H9 (cell line): ENCODE measurements around the gene APOBEC3G. TPM values are rescaled to one million over a fixed set of nuclear protein-coding genes. Genes with fewer than 3 reads are reported as not detected.
A peak's percentile ranks its signal among the peaks of the same experiment; 100 is the strongest.

Experiments used
- DNase-seq: peaks from one replicate; pipeline ENCODE4 v3.0.0-alpha.2; 2017
- H2AFZ ChIP-seq: one replicate; pipeline ENCODE4 v1.6.1; 2013; ENCODE audit warnings: mild to moderate bottlenecking, low read length, control low read depth, moderate library complexity
- H2AK5ac ChIP-seq: 2 replicates; pipeline ENCODE4 v1.6.1; 2013; ENCODE audit warnings: low read length, control low read depth, mixed read lengths; ENCODE audit not compliant: insufficient read length
- H2BK120ac ChIP-seq: one replicate; pipeline ENCODE4 v1.6.1; 2013; ENCODE audit warnings: low read depth, mild to moderate bottlenecking, low read length, control low read depth, inconsistent platforms; ENCODE audit not compliant: poor library complexity, severe bottlenecking
- H2BK12ac ChIP-seq: 2 replicates; pipeline ENCODE4 v1.6.1; 2013; ENCODE audit warnings: low read length, control low read depth, mixed read lengths, low read depth; ENCODE audit not compliant: insufficient read length
- H2BK15ac ChIP-seq: 2 replicates; pipeline ENCODE4 v1.6.1; 2013; ENCODE audit warnings: low read depth, low read length, control low read depth
- H2BK20ac ChIP-seq: one replicate; pipeline ENCODE4 v1.6.1; 2013; ENCODE audit warnings: low read depth, mild to moderate bottlenecking, low read length, control low read depth, inconsistent platforms; ENCODE audit not compliant: poor library complexity, severe bottlenecking
- H2BK5ac ChIP-seq: 2 replicates; pipeline ENCODE4 v1.6.1; 2013; ENCODE audit warnings: low read length, control low read depth, mixed read lengths; ENCODE audit not compliant: insufficient read length
- H3K14ac ChIP-seq: 2 replicates; pipeline ENCODE4 v1.6.1; 2013; ENCODE audit warnings: low read length, control low read depth; ENCODE audit not compliant: insufficient read depth
- H3K18ac ChIP-seq: 2 replicates; pipeline ENCODE4 v1.6.1; 2013; ENCODE audit warnings: low read depth, mild to moderate bottlenecking, mixed read lengths, low read length, control low read depth; ENCODE audit not compliant: insufficient read length
- H3K23ac ChIP-seq: 2 replicates; pipeline ENCODE4 v1.6.1; 2013; ENCODE audit warnings: low read length, control low read depth, mixed read lengths, low read depth; ENCODE audit not compliant: insufficient read length
- H3K23me2 ChIP-seq: 2 replicates; pipeline ENCODE4 v1.6.1; 2013; ENCODE audit warnings: low read depth, mild to moderate bottlenecking, mixed read lengths, low read length, control low read depth; ENCODE audit not compliant: insufficient read length, poor library complexity, severe bottlenecking
- H3K27ac ChIP-seq: 2 replicates; pipeline ENCODE4 v1.5.1; 2013; ENCODE audit warnings: low read length, control low read depth, mixed read lengths, low read depth; ENCODE audit not compliant: insufficient read length
- H3K27me3 ChIP-seq: 2 replicates; pipeline ENCODE4 v1.6.1; 2013; ENCODE audit warnings: low read length, control low read depth, inconsistent platforms; ENCODE audit not compliant: insufficient read depth
- H3K4ac ChIP-seq: 2 replicates; pipeline ENCODE4 v1.6.1; 2013; ENCODE audit warnings: low read depth, mild to moderate bottlenecking, control low read depth, inconsistent platforms, low read length, moderate library complexity
- H3K4me1 ChIP-seq: 2 replicates; pipeline ENCODE4 v1.6.1; 2013; ENCODE audit warnings: low read length, control low read depth, inconsistent platforms; ENCODE audit not compliant: insufficient read depth
- H3K4me2 ChIP-seq: 2 replicates; pipeline ENCODE4 v1.6.1; 2013; ENCODE audit warnings: low read length, control low read depth, mixed read lengths; ENCODE audit not compliant: insufficient read length, insufficient read depth
- H3K56ac ChIP-seq: 2 replicates; pipeline ENCODE4 v1.6.1; 2013; ENCODE audit warnings: low read depth, mild to moderate bottlenecking, mixed read lengths, low read length, control low read depth; ENCODE audit not compliant: insufficient read length
- H3K79me1 ChIP-seq: 2 replicates; pipeline ENCODE4 v1.6.1; 2013; ENCODE audit warnings: low read depth, mild to moderate bottlenecking, moderate library complexity, low read length, control low read depth, inconsistent platforms; ENCODE audit not compliant: insufficient read depth, poor library complexity, severe bottlenecking
- H3K79me2 ChIP-seq: 2 replicates; pipeline ENCODE4 v1.6.1; 2013; ENCODE audit warnings: low read length, control low read depth, inconsistent platforms; ENCODE audit not compliant: insufficient read depth
- H3K9ac ChIP-seq: 2 replicates; pipeline ENCODE4 v1.6.1; 2013; ENCODE audit warnings: low read length, control low read depth, mixed read lengths; ENCODE audit not compliant: insufficient read length; ENCODE audit errors: extremely low read depth
- H3K9me3 ChIP-seq: one replicate; pipeline ENCODE4 v1.6.1; 2013; ENCODE audit warnings: low read depth, low read length, inconsistent platforms; ENCODE audit not compliant: control insufficient read depth
- H3T11ph ChIP-seq: one replicate; pipeline ENCODE4 v1.6.1; 2013; ENCODE audit warnings: mild to moderate bottlenecking, low read length, control low read depth, inconsistent platforms
- H4K20me1 ChIP-seq: one replicate; pipeline ENCODE4 v1.6.1; 2013; ENCODE audit not compliant: control insufficient read depth, insufficient read length, insufficient read depth
- H4K5ac ChIP-seq: 2 replicates; pipeline ENCODE4 v1.6.1; 2013; ENCODE audit warnings: low read depth, mild to moderate bottlenecking, mixed read lengths, low read length, control low read depth; ENCODE audit not compliant: insufficient read length
- H4K8ac ChIP-seq: replicated peaks from 2 replicates; pipeline ENCODE4 v1.6.1; 2013; ENCODE audit warnings: low read length, control low read depth, mixed read lengths, low read depth; ENCODE audit not compliant: insufficient read length
- H4K91ac ChIP-seq: 2 replicates; pipeline ENCODE4 v1.6.1; 2013; ENCODE audit warnings: low read depth, mild to moderate bottlenecking, moderate library complexity, mixed read lengths, low read length, control low read depth; ENCODE audit not compliant: insufficient read length
- H3K27ac Mint-ChIP-seq, 3 experiments: 2 replicates in 2 of 3; 3 replicates in 1 of 3; pipeline ENCODE4 v1.8.0; 2020 to 2021; ENCODE audit warnings: mixed read lengths in 3 of 3, mild to moderate bottlenecking in 1 of 3, moderate library complexity in 1 of 3
- H3K27me3 Mint-ChIP-seq: 2 replicates; pipeline ENCODE4 v1.8.0; 2021; ENCODE audit warnings: low read depth, mild to moderate bottlenecking, moderate library complexity, mixed read lengths
- H3K36me3 Mint-ChIP-seq, 3 experiments: 2 replicates in 2 of 3; 3 replicates in 1 of 3; pipeline ENCODE4 v1.8.0; 2020 to 2021; ENCODE audit warnings: low read depth in 3 of 3, mixed read lengths in 3 of 3; ENCODE audit not compliant: insufficient read depth in 1 of 3
- H3K4me1 Mint-ChIP-seq, 2 experiments: 2 replicates each; pipeline ENCODE4 v1.8.0; 2020; ENCODE audit warnings: mixed read lengths in 2 of 2
- H3K4me3 Mint-ChIP-seq, 2 experiments: 2 replicates in 1 of 2; 3 replicates in 1 of 2; pipeline ENCODE4 v1.8.0; 2020 to 2021; ENCODE audit warnings: mild to moderate bottlenecking in 2 of 2, mixed read lengths in 2 of 2, moderate library complexity in 1 of 2
- H3K9me3 Mint-ChIP-seq, 2 experiments: 2 replicates in 1 of 2; 3 replicates in 1 of 2; pipeline ENCODE4 v1.8.0; 2020; ENCODE audit warnings: mild to moderate bottlenecking in 2 of 2, mixed read lengths in 2 of 2, moderate library complexity in 1 of 2
- CTCF ChIP-seq: fragments of 200-600 bp; sonication (generic); conservative IDR thresholded peaks from 3 replicates; pipeline ENCODE4 v1.8.0; 2021; ENCODE audit warnings: antibody characterized with exemption, mild to moderate bottlenecking
- WGBS: extraction: QIAGEN DNeasy Blood & Tissue Kit; methylation state at CpG from one replicate; pipeline ENCODE4 v1.1.7; 2013; ENCODE audit warnings: missing lambda C conversion rate, low lambda C conversion rate, mixed read lengths; ENCODE audit not compliant: insufficient read length; ENCODE audit errors: extremely low coverage; 5-methylcytosine and 5-hydroxymethylcytosine counted together
- total RNA-seq: library from RNA; stranded (reverse); gene quantifications from 2 replicates; pipeline ENCODE4 v1.2.1, GENCODE V29; 2021

The APOBEC3G gene
- total RNA-seq, 1 experiment from 2014 or later, result 2.4 TPM

GRCh38 chr22:39101226-39101625 lies 24.2 kb downstream of the APOBEC3G start:
- Mint-ChIP-seq H3K27ac (no peak overlapping the region), H3K36me3 (no peaks in the 10 kb centered on the region), H3K4me3 (no peak overlapping the region), H3K4me1 (peaks cover 30 to 38% of the 10 kb centered on the region in 2 experiments), H3K27me3 (peaks cover 2% of the 10 kb centered on the region), H3K9me3 (no peaks in the 10 kb centered on the region; a peak in 1 of 5 replicates)
- no peak overlapping the region for H3T11ph ChIP-seq
- H3K56ac ChIP-seq, result no peak overlapping the region
- no peak overlapping the region for H4K5ac ChIP-seq
- no peaks in the 10 kb centered on the region for H3K27me3 ChIP-seq
- H3K18ac ChIP-seq, result no peak overlapping the region
- TF ChIP-seq CTCF, result no peak
- no peak overlapping the region for H3K23ac ChIP-seq
- DNase-seq, result peak; percentile 34
- H3K4me2 ChIP-seq, result no peak overlapping the region
- H3K27ac ChIP-seq, result no peak overlapping the region
- no peak overlapping the region for H4K91ac ChIP-seq
- no peak overlapping the region for H2BK20ac ChIP-seq
- H4K8ac ChIP-seq, result no peak overlapping the region
- no peak overlapping the region for H2BK15ac ChIP-seq
- H3K9ac ChIP-seq, result no peak overlapping the region
- no peak overlapping the region; the same call in 1 of the 2 replicates for H3K14ac ChIP-seq
- no peak overlapping the region for H2BK120ac ChIP-seq
- no peak overlapping the region for H3K4ac ChIP-seq
- no peak overlapping the region for H2BK12ac ChIP-seq
- H3K9me3 ChIP-seq, result no peaks in the 10 kb centered on the region
- no peaks in the 10 kb centered on the region for H3K79me2 ChIP-seq
- no peaks in the 10 kb centered on the region for H4K20me1 ChIP-seq
- H3K79me1 ChIP-seq, result no peaks in the 10 kb centered on the region
- no peak overlapping the region for H2BK5ac ChIP-seq
- peaks cover 2% of the 10 kb centered on the region for H3K23me2 ChIP-seq
- H2AFZ ChIP-seq, result no peak overlapping the region
- WGBS, result no CpG with 5 or more reads among the region's 13 CpGs
- no peak overlapping the region for H2AK5ac ChIP-seq
- no peaks in the 10 kb centered on the region; the same call in 1 of the 2 replicates for H3K4me1 ChIP-seq
